OCI-LY7 (cell line): ENCODE results near the gene GRAMD2B.
"Not testable (repeated sequence)": the region's sequence is repeated elsewhere in the genome, so short reads cannot be mapped to it uniquely, and the experiment has no call there.

Source experiments
- CTCF ChIP-seq: fragments of 200-600 bp; sonication (generic); conservative IDR thresholded peaks from 2 replicates; pipeline ENCODE4 v1.5.1; 2014; ENCODE audit warnings: mild to moderate bottlenecking, antibody characterized with exemption, low read length, moderate library complexity, mixed read lengths
- EZH2phosphoT487 ChIP-seq: fragments of 200-600 bp; sonication (generic); IDR thresholded peaks from 2 replicates; pipeline ENCODE4 v1.6.1; 2018; ENCODE audit warnings: low read depth, borderline replicate concordance, mild to moderate bottlenecking, mixed run types, antibody characterized with exemption, low read length, moderate library complexity, mixed read lengths

GRCh38 chr5:126470529-126470928 lies 47.3 kb downstream of the GRAMD2B start:
- TF ChIP-seq CTCF, EZH2phosphoT487: not testable (repeated sequence)
